ENCODE data around the gene QTRT2.
A peak's percentile ranks its signal among the peaks of the same experiment; 100 is the strongest.

GRCh38 chr3:114128231-114128630 is 71.7 kb downstream of the QTRT2 start:
- TF ChIP-seq ZFP3 (CRISPR knock-in tag; IDR thresholded peaks at IDR 0.05) = no peak
- TF ChIP-seq OSR1 (CRISPR knock-in tag; IDR thresholded peaks at IDR 0.05) = no peak
- no peak for TF ChIP-seq ARNTL (CRISPR knock-in tag; IDR thresholded peaks at IDR 0.05; ENCODE audit: borderline replicate concordance, low read depth)
- no peak for TF ChIP-seq RARB (CRISPR knock-in tag; IDR thresholded peaks at IDR 0.05)
- no peak for TF ChIP-seq ZFP30 (CRISPR knock-in tag; IDR thresholded peaks at IDR 0.05)
- TF ChIP-seq PATZ1 (CRISPR knock-in tag; IDR thresholded peaks at IDR 0.05; ENCODE audit: borderline replicate concordance) = 0 out of 2 replicates have a peak, but pooled peaks have one; percentile 24
- no peak for TF ChIP-seq GLIS3 (CRISPR knock-in tag; IDR thresholded peaks at IDR 0.05)
